ENCODE results near the gene ASCC1.

The ASCC1 gene

GRCh38 chr10:72062832-72063702 is 153.0 kb downstream of the ASCC1 start:
- DNase-seq = no peak

GRCh38 chr10:72062382-72062781 is 153.7 kb downstream of the ASCC1 start:
- no peak for DNase-seq

- no peak for DNase-seq
These were observed 154.1 kb downstream of the ASCC1 start for GRCh38 chr10:72061930-72062329.

GRCh38 chr10:72061491-72061890 is 154.6 kb downstream of the ASCC1 start:
- DNase-seq = no peak

- DNase-seq = no peak
These were observed 155.9 kb downstream of the ASCC1 start for GRCh38 chr10:72059843-72060822.

GRCh38 chr10:72058989-72059842 is 156.9 kb downstream of the ASCC1 start:
- no peak for DNase-seq

- no peak for DNase-seq
These were observed 157.7 kb downstream of the ASCC1 start for GRCh38 chr10:72058347-72058898.

GRCh38 chr10:72056932-72057751 is 158.9 kb downstream of the ASCC1 start:
- DNase-seq = no peak

- DNase-seq = no peak
These were observed 160.0 kb downstream of the ASCC1 start for GRCh38 chr10:72056113-72056512.

GRCh38 chr10:72053690-72054089 is 162.4 kb downstream of the ASCC1 start:
- no peak for DNase-seq

GRCh38 chr10:72050873-72051272 is 165.2 kb downstream of the ASCC1 start:
- no peak for DNase-seq

- DNase-seq = no peak
These were observed 165.9 kb downstream of the ASCC1 start for GRCh38 chr10:72049969-72050781.

- no peak for DNase-seq
These were observed 166.6 kb downstream of the ASCC1 start for GRCh38 chr10:72049472-72049871.

GRCh38 chr10:72048450-72049124 is 167.5 kb downstream of the ASCC1 start:
- DNase-seq = peak; percentile 92

All from left hindlimb (tissue), 1 donor.